Measurements from ENCODE around the gene ZNF330. TPM values are rescaled to one million over a fixed set of nuclear protein-coding genes. Genes with fewer than 3 reads are reported as not detected.

Gene ZNF330
- total and polyA plus RNA-seq, 10 of the 15 experiments (the other 5 are each of a cell fraction or from before 2014, with no cell fraction given): 31.3 to 57.6 (median 44.3) TPM

GRCh38 chr4:141220691-141221659 is at the start of gene ZNF330 (continued):
- TF ChIP-seq WRNIP1 (IDR thresholded peaks at IDR 0.05; ENCODE audit: borderline replicate concordance, low read depth, low read length) (no peak), POU2F2 (IDR thresholded peaks at IDR 0.05; ENCODE audit: borderline replicate concordance, low read depth, low read length) (peak; percentile 64; the same call in 1 of the 3 replicates), CHD2 (IDR thresholded peaks at IDR 0.05; ENCODE audit: borderline replicate concordance, low read depth, low read length) (no peak; the same call in 1 of the 2 replicates), MYB (IDR thresholded peaks at IDR 0.05; ENCODE audit: borderline replicate concordance, low read depth, low read length) (no peak), MYC (IDR thresholded peaks at IDR 0.05; ENCODE audit: insufficient read depth, insufficient read length, insufficient replicate concordance, low read length, severe bottlenecking) (peak; percentile 65), PAX5 (IDR thresholded peaks at IDR 0.05; ENCODE audit: borderline replicate concordance, low read depth, low read length) (no peak), HDAC6 (IDR thresholded peaks at IDR 0.05; ENCODE audit: unreplicated experiment) (no peak), KDM1A (IDR thresholded peaks at IDR 0.05; ENCODE audit: borderline replicate concordance) (no peak), E4F1 (IDR thresholded peaks at IDR 0.05; ENCODE audit: borderline replicate concordance, partially characterized antibody) (peak; percentile 99), FOXM1 (IDR thresholded peaks at IDR 0.05; ENCODE audit: low read depth, low read length) (0 out of 2 replicates have a peak, but pooled peaks have one; percentile 49)
- TF ChIP-seq, protein P1, sequence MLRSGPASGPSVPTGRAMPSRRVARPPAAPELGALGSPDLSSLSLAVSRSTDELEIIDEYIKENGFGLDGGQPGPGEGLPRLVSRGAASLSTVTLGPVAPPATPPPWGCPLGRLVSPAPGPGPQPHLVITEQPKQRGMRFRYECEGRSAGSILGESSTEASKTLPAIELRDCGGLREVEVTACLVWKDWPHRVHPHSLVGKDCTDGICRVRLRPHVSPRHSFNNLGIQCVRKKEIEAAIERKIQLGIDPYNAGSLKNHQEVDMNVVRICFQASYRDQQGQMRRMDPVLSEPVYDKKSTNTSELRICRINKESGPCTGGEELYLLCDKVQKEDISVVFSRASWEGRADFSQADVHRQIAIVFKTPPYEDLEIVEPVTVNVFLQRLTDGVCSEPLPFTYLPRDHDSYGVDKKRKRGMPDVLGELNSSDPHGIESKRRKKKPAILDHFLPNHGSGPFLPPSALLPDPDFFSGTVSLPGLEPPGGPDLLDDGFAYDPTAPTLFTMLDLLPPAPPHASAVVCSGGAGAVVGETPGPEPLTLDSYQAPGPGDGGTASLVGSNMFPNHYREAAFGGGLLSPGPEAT (IDR thresholded peaks at IDR 0.05; ENCODE audit: low read depth): no peak

All from GM12878 (cell line).